ENCODE measurements around the gene SMARCAD1. TPM values are rescaled to one million over a fixed set of nuclear protein-coding genes. Genes with fewer than 3 reads are reported as not detected.

Gene SMARCAD1
- total and polyA plus RNA-seq, 2 experiments from 2014 or later = 14.1 to 26.3 TPM

GRCh38 chr4:94238160-94238559 is 30.5 kb downstream of the SMARCAD1 start:
- Histone ChIP-seq H3K9me2 (ENCODE audit: insufficient read depth) (no peaks in the 10 kb centered on the region), H3K4me3 (no peak overlapping the region), H3K4me1 (ENCODE audit: insufficient read depth) (0 out of 2 replicates have a peak, but pooled peaks cover 4% of the 10 kb centered on the region), H3F3A (ENCODE audit: insufficient read depth) (no peaks in the 10 kb centered on the region), H3K36me3 (ENCODE audit: low read depth) (peaks cover 62% of the 10 kb centered on the region), H3K79me2 (ENCODE audit: insufficient read depth) (0 out of 2 replicates have a peak, but pooled peaks cover 13% of the 10 kb centered on the region), H3K4me2 (ENCODE audit: unreplicated experiment) (no peak overlapping the region), H3K9ac (no peak overlapping the region), H3K27ac (no peak overlapping the region), H3K27me3 (replicated peaks; ENCODE audit: insufficient read depth) (no peaks in the 10 kb centered on the region), H4K20me1 (ENCODE audit: insufficient read depth) (no peaks in the 10 kb centered on the region), H3K9me3 (ENCODE audit: low read depth) (no peaks in the 10 kb centered on the region), H2AFZ (no peak overlapping the region)
- in situ Hi-C loops (cut with MboI) = no loop called here
- 95 to 98% methylated on average over 2 of the region's 2 CpGs for WGBS, 2 experiments (ENCODE audit: low coverage in 1 of 2, low lambda C conversion rate in 2 of 2, missing lambda C conversion rate in 2 of 2)
- DNase-seq = no peak
- TF ChIP-seq EZH2phosphoT487 (IDR thresholded peaks at IDR 0.05; ENCODE audit: insufficient read depth, low read depth) (no peak), EZH2 (IDR thresholded peaks at IDR 0.05; ENCODE audit: insufficient read depth, poor library complexity, severe bottlenecking) (no peak)

- Histone ChIP-seq H3F3A (ENCODE audit: insufficient read depth) (no peaks in the 10 kb centered on the region), H3K4me1 (ENCODE audit: insufficient read depth) (0 out of 2 replicates have a peak, but pooled peaks cover 4% of the 10 kb centered on the region), H3K27ac (no peak overlapping the region), H3K27me3 (replicated peaks; ENCODE audit: insufficient read depth) (no peaks in the 10 kb centered on the region), H3K4me2 (ENCODE audit: unreplicated experiment) (no peak overlapping the region), H2AFZ (no peak overlapping the region), H3K79me2 (ENCODE audit: insufficient read depth) (0 out of 2 replicates have a peak, but pooled peaks cover 4% of the 10 kb centered on the region), H4K20me1 (ENCODE audit: insufficient read depth) (no peaks in the 10 kb centered on the region), H3K9ac (no peak overlapping the region), H3K4me3 (no peak overlapping the region), H3K9me3 (ENCODE audit: low read depth) (no peaks in the 10 kb centered on the region), H3K36me3 (ENCODE audit: low read depth) (peaks cover 70% of the 10 kb centered on the region), H3K9me2 (ENCODE audit: insufficient read depth) (no peaks in the 10 kb centered on the region)
- no peak for DNase-seq
- TF ChIP-seq EZH2 (IDR thresholded peaks at IDR 0.05; ENCODE audit: insufficient read depth, poor library complexity, severe bottlenecking) (no peak), EZH2phosphoT487 (IDR thresholded peaks at IDR 0.05; ENCODE audit: insufficient read depth, low read depth) (no peak)
- in situ Hi-C loops (cut with MboI) = no loop called here
Measured at GRCh38 chr4:94240384-94240783, 32.7 kb downstream of the SMARCAD1 start.

GRCh38 chr4:94244087-94244828 is 36.6 kb downstream of the SMARCAD1 start:
- Histone ChIP-seq H3K9me2 (ENCODE audit: insufficient read depth) (no peaks in the 10 kb centered on the region), H3K4me3 (no peak overlapping the region), H3K4me2 (ENCODE audit: unreplicated experiment) (no peak overlapping the region), H3K27ac (no peak overlapping the region), H3K9ac (no peak overlapping the region), H3K9me3 (ENCODE audit: low read depth) (no peaks in the 10 kb centered on the region), H3K4me1 (ENCODE audit: insufficient read depth) (no peaks in the 10 kb centered on the region), H2AFZ (no peak overlapping the region), H3K36me3 (ENCODE audit: low read depth) (peaks cover 53% of the 10 kb centered on the region), H3K27me3 (replicated peaks; ENCODE audit: insufficient read depth) (no peaks in the 10 kb centered on the region), H3F3A (ENCODE audit: insufficient read depth) (no peaks in the 10 kb centered on the region), H3K79me2 (ENCODE audit: insufficient read depth) (peaks cover 4% of the 10 kb centered on the region; the same call in 1 of the 2 replicates), H4K20me1 (ENCODE audit: insufficient read depth) (no peaks in the 10 kb centered on the region)
- DNase-seq = no peak
- in situ Hi-C loops (cut with MboI) = no loop called here
- TF ChIP-seq EZH2 (IDR thresholded peaks at IDR 0.05; ENCODE audit: insufficient read depth, poor library complexity, severe bottlenecking) = no peak
- TF ChIP-seq EZH2phosphoT487 (IDR thresholded peaks at IDR 0.05; ENCODE audit: insufficient read depth, low read depth) = no peak
- 53 to 56% methylated on average over 3 of the region's 3 CpGs for WGBS, 2 experiments (ENCODE audit: low coverage in 1 of 2, low lambda C conversion rate in 2 of 2, missing lambda C conversion rate in 2 of 2)

GRCh38 chr4:94244829-94245185 is 37.1 kb downstream of the SMARCAD1 start:
- peaks cover 4% of the 10 kb centered on the region; the same call in 1 of the 2 replicates for H3K79me2 ChIP-seq (ENCODE audit: insufficient read depth)
- H3K27me3 ChIP-seq (replicated peaks; ENCODE audit: insufficient read depth) = no peaks in the 10 kb centered on the region
- no peak overlapping the region for H3K27ac ChIP-seq
- H3K9me3 ChIP-seq (ENCODE audit: low read depth) = no peaks in the 10 kb centered on the region
- no peak overlapping the region for H3K4me3 ChIP-seq
- no peak overlapping the region for H3K9ac ChIP-seq
- no peaks in the 10 kb centered on the region for H4K20me1 ChIP-seq (ENCODE audit: insufficient read depth)
- no peak overlapping the region for H2AFZ ChIP-seq
- 57 to 71% methylated on average over 2 of the region's 2 CpGs for WGBS, 2 experiments (ENCODE audit: low coverage in 1 of 2, low lambda C conversion rate in 2 of 2, missing lambda C conversion rate in 2 of 2)
- in situ Hi-C loops (cut with MboI) = no loop called here
- H3K4me1 ChIP-seq (ENCODE audit: insufficient read depth) = no peaks in the 10 kb centered on the region
- peaks cover 55% of the 10 kb centered on the region for H3K36me3 ChIP-seq (ENCODE audit: low read depth)
- no peak overlapping the region for H3K4me2 ChIP-seq (ENCODE audit: unreplicated experiment)
- no peaks in the 10 kb centered on the region for H3K9me2 ChIP-seq (ENCODE audit: insufficient read depth)
- DNase-seq = no peak
- no peak for TF ChIP-seq EZH2 (IDR thresholded peaks at IDR 0.05; ENCODE audit: insufficient read depth, poor library complexity, severe bottlenecking)
- TF ChIP-seq EZH2phosphoT487 (IDR thresholded peaks at IDR 0.05; ENCODE audit: insufficient read depth, low read depth) = no peak
- H3F3A ChIP-seq (ENCODE audit: insufficient read depth) = no peaks in the 10 kb centered on the region
